Right lobe of liver (tissue), 4 donors: Measurements from ENCODE around the gene CYP2D6.

Experiments used
- POLR2A ChIP-seq: fragments of 450-650 bp; IDR thresholded peaks from one replicate; pipeline ENCODE4 v1.6.1; 2017; ENCODE audit warnings: antibody characterized with exemption, mild to moderate bottlenecking
- TF ChIP-seq, protein P1 (sequence below), 4 donors: fragments of 200-600 bp in 3 of 4; fragments of 450-650 bp in 1 of 4; IDR thresholded peaks; one replicate each; pipeline versions ENCODE4 v1.5.1 to v1.8.0; 2016 to 2022; ENCODE audit warnings: antibody characterized with exemption in 4 of 4, mild to moderate bottlenecking in 2 of 4
- donor health status: DM: no; HTN: no; CAD: no.
- donor health status: DM: no; HTN: no; CAD: no.
- donor health status: DM: no; HTN: yes; CAD: no.

DNA sequence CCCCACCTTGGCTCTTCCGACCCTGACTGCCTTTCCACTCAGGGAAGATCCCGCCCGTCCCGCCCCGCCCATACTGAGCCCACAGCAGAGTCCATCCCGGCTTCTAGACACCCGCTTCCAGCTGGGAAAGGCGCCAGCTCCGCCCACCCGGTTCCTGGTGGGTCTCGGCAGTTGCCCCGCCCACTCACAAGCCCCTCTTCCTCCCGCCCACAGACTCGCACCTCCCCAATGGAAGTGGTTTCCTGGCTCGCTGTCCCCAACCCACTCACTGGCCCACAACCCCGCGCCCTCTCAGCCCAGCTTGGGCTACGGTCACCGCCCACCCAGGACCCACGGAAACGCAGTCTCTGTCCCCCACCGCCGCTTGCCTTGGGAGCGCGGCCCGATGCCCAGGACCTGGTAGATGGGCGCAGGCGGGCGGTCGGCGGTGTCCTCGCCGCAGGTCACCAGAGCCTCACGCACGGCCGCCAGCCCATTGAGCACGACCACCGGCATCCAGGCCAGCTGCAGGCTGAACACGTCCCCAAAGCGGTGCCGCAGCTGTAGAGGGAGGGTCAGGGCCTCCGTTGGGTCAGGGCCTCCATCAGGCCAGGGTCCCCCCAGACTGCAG, 22.2 kb upstream of the CYP2D6 start:
- TF ChIP-seq, protein P1, sequence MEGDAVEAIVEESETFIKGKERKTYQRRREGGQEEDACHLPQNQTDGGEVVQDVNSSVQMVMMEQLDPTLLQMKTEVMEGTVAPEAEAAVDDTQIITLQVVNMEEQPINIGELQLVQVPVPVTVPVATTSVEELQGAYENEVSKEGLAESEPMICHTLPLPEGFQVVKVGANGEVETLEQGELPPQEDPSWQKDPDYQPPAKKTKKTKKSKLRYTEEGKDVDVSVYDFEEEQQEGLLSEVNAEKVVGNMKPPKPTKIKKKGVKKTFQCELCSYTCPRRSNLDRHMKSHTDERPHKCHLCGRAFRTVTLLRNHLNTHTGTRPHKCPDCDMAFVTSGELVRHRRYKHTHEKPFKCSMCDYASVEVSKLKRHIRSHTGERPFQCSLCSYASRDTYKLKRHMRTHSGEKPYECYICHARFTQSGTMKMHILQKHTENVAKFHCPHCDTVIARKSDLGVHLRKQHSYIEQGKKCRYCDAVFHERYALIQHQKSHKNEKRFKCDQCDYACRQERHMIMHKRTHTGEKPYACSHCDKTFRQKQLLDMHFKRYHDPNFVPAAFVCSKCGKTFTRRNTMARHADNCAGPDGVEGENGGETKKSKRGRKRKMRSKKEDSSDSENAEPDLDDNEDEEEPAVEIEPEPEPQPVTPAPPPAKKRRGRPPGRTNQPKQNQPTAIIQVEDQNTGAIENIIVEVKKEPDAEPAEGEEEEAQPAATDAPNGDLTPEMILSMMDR (IDR thresholded peaks at IDR 0.05): no peak
- no peak for TF ChIP-seq POLR2A
